Measurements from ENCODE around the gene CD2.

CD2 gene

DNA sequence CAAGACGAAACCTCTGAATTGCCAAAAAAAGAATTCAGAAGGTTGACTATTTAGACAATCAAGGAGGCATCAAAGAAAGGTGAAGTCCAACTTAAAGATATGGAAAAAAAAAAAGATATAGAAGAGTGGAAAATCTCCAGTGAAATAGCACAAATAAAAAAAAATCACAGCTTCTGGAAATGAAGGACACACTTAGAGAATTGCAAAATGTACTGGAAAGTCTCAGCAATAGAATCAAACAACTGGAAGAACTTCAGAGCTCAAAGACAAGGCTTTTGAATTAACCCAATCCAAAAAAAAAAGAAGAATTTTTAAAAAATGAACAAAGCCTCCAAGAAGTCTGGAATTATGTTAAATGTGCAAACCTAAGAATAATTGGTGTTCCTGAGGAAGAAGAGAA, 31.8 kb downstream of the CD2 start:
- DNase-seq, result no peak

GRCh38 chr1:116791727-116792126, 37.5 kb downstream of the CD2 start:
- DNase-seq, result no peak

DNA sequence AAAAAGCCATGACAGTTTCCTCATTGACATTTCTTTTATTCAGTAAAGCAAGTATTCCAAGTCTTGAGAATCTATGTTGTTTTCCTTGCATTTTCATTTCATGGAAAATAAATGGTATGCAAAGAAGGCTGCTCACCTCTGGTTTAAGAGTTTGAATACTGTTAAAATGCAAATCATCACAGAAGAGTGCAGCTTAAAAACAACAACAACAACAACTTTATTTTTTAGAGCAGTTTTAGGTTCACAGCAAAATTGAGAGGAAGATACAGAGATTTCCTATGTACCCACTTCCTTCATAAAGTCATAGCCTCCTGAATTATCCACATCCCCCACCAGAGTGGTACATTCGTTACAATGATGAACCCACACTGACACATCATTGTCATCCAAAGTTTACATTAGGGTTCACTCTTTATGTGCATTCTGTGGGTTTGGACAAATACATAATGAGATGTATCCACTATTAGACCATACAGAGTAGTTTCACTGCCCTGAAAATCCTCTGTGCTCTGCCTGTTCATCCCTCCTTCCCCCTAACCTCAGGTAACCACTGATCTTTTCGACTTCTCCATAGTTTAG, 39.2 kb downstream of the CD2 start:
- DNase-seq, result no peak

GRCh38 chr1:116794371-116794770, 40.1 kb downstream of the CD2 start:
- DNase-seq, result no peak

GRCh38 chr1:116794804-116795481, 40.7 kb downstream of the CD2 start:
- no peak for DNase-seq

GRCh38 chr1:116795482-116795829, 41.2 kb downstream of the CD2 start:
- DNase-seq, result no peak

DNA sequence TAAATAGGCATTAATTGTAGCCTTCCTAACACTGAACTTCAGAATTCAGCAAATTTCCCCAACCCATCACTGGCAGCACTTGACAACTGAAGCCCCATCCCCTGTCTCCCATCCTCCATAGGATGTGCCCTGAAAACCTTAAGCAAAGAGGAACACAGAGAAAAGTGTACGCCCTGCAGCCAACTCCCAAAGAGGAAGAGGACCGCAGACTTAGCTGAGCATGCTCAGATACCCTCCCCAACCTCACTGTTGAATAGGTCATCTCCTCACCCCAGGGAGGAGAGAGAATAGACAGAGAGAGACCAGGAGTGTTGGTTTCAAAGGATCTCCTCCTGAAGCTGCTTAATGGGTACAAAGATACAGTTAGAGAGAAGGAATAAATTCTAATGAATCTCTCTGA, 50.5 kb downstream of the CD2 start:
- no peak for DNase-seq

GRCh38 chr1:116805398-116805797, 51.2 kb downstream of the CD2 start:
- no peak for DNase-seq

GRCh38 chr1:116806245-116806644, 52.0 kb downstream of the CD2 start:
- DNase-seq, result no peak

DNA sequence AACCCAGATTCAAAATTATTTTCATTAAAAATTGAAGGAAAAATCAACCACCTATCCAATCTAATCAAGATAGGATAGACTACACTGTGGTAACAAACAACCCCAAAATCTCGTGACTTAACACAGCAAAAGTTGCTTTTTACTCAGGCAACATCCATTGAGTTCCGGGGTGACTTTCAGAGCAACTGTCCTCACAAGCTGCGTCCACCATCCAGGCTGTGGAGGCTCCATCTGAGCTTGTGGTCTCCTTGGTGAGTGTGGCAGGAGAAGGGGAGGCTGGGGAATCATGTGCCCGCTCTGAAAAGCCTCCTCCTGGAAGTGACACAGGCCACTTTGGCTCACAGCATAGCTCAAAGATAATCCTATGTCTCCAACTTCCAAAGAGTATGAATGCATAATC, 52.4 kb downstream of the CD2 start:
- no peak for DNase-seq

- DNase-seq, result peak; percentile 58
Observed at GRCh38 chr1:116807394-116808199, 53.4 kb downstream of the CD2 start.

- no peak for DNase-seq
Observed at GRCh38 chr1:116808200-116808847, 54.1 kb downstream of the CD2 start.

GRCh38 chr1:116808848-116809508, 54.7 kb downstream of the CD2 start:
- DNase-seq, result no peak

DNA sequence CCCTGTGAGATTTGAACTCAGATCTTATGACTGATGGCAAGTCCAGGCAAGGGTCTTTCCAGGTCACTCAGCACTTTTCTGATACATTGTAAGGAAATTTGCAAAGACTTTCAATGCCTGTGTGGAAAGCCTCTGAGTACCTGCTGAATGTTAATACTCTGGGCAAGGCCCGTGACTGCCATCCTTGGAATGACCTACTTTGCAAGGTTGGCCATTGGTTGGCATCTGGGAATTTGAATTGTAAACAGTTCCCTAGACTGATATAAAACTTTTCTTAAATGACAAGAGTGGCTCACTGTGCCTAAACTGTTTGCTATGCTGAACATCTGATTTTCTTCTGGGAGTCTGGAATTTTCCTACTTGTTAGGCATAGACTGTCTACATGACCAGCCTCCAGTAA, 57.1 kb downstream of the CD2 start:
- DNase-seq, result no peak

DNA sequence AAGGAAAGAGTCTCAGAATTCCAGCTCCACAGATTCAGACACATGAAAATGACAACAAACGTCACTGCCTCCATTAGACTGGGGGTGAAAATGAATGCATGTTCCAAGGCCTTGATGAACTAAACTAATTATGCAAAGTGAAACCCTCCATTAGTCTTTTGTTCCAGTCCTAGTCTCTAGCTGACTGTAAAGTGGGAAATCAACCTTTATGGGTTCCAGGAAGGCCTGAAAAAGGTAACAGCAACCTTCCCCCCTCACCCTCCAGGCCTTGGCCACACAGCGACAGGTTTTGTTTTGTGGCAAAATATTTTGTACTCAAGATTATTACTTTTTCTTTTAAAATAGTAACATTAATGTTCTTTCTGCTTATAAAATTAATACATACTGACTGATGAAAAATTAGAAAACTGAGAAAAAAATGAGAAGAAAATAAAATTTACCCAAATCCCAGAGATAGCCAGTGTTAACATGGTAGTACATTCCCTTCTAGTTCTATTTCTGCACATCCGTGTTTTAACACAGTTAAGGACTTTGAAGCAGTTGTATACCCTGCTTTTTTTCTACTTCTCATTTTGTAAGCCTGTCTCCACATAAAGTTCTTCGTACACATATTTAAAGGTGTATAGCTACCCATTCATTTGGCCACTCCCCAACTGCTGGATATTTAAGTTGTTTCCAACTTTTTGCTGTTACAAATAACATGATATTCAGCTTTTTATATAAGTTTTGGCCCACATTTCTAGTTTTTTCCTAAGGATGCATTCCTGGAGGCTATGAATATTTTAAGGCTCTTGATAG, 60.9 kb downstream of the CD2 start:
- DNase-seq, result no peak

DNA sequence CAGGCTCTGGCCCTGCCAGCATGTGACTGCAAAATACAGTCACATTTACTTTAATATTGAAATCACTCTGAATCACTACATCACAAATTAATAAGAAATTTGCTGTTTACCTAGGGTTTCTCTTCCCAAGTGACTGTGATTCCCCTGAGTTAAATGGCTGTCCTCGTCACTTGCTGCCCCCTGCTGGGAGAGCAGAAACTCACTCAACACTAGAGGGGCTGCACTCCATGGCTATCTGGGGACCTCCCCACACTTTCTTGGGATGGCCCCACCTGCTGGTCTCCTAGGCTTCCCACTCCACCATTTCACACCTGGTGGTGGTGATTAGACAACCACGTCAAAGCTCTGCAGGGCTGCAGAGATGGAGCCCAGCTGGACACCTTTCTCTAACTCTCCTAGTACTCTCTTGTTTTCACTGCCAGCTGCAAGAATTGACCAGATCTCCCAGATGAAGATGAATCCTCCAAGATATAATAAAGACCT, 63.4 kb downstream of the CD2 start:
- DNase-seq, result peak; percentile 11
